Fibroblast of the aortic adventitia (primary cell): ENCODE results near the gene SLC2A4RG. TPM values are rescaled to one million over a fixed set of nuclear protein-coding genes. Genes with fewer than 3 reads are reported as not detected.

Experiments
- DNase-seq: peaks from one replicate; pipeline ENCODE4 v3.0.0-alpha.2; 2010; ENCODE audit warnings: low read depth
- H3K4me3 ChIP-seq: 2 replicates; pipeline ENCODE4 v1.5.1; 2011; ENCODE audit warnings: low read depth, mild to moderate bottlenecking, control low read depth, low read length, moderate library complexity
- small RNA-seq: library from RNA; depleted of rRNA; stranded (forward); fragments of <200 nt; gene quantifications from one replicate; pipeline ENCODE3, GENCODE V24; 2012
- total RNA-seq: library from RNA; depleted of rRNA; stranded (reverse); fragments of >200 nt; gene quantifications from 2 replicates; pipeline ENCODE4 v1.2.3, GENCODE V29; 2012; ENCODE audit warnings: low replicate concordance
- TF ChIP-seq, protein P1 (sequence below): IDR thresholded peaks from 2 replicates; pipeline ENCODE4 v1.5.1; 2011; ENCODE audit warnings: mild to moderate bottlenecking, low read length, control low read depth, inconsistent platforms; ENCODE audit not compliant: insufficient read depth

SLC2A4RG gene
- total RNA-seq, 1 donor: 39.2 TPM

DNA sequence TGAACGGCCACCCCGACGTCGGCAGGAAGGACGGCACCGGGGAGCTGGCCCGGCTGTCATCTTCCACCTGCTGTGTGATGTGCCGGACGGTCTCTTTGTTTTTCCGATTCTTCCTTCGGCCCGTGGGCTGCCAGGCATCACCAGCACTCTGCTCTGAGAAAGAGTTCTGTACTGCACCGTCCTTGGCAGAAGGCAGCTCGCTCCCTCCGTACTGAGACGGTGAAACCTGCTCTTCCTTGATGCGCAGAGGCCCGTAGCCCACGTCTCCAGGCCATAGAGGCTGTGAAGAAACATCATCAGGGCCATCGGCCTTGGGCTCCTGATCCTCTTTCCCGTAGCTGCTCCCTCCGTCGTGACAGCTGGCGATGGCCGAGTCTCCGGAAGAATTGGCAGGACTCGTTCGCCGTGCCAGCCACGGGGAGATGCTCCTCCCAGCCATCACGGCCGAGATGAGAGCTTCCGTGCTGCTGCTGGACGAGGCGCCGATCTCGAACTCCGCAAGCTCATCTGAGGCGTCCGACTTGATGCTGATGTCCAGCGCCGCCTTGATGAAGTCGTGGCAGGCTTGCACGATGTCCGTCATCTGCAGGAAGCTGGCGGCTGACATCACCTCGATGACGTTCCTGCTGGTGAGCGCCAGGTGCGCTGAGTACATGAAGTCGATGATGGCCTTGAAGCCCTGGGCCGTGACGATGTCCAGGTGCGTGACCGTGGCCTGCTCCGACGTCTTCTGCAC is 50.4 kb downstream of the SLC2A4RG start:
- TF ChIP-seq, protein P1, sequence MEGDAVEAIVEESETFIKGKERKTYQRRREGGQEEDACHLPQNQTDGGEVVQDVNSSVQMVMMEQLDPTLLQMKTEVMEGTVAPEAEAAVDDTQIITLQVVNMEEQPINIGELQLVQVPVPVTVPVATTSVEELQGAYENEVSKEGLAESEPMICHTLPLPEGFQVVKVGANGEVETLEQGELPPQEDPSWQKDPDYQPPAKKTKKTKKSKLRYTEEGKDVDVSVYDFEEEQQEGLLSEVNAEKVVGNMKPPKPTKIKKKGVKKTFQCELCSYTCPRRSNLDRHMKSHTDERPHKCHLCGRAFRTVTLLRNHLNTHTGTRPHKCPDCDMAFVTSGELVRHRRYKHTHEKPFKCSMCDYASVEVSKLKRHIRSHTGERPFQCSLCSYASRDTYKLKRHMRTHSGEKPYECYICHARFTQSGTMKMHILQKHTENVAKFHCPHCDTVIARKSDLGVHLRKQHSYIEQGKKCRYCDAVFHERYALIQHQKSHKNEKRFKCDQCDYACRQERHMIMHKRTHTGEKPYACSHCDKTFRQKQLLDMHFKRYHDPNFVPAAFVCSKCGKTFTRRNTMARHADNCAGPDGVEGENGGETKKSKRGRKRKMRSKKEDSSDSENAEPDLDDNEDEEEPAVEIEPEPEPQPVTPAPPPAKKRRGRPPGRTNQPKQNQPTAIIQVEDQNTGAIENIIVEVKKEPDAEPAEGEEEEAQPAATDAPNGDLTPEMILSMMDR: no peak
- no peak overlapping the region for H3K4me3 ChIP-seq
- DNase-seq: no peak

DNA sequence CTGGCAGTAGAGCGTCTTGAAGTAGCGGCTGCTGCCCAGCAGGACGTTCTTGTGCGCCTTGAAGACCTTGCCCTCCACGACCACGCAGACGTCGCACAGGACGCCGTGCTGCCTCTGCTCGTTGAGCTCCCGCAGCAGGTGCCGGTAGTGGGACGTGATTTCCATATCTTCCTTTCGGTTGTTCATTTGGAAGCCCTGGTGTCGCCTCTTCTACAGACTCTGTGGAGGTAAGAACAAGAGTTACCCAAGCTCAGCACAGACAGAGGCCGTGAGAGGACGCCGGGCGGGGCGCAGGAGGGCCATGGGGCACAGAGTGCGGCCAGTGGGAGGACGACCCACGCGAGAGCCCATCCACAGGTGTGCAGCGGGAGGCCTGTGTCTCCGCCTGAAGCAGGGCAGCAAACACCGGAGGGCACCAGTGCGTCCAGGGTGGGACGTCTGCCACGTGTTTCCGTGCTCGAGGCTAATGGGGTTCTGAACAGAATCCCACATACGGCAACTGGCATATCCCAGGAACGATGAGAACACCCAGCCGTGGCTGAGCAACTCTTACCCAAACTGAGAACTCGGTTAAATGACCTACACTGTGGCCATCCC is 51.1 kb downstream of the SLC2A4RG start:
- no peak for DNase-seq
- H3K4me3 ChIP-seq: no peak overlapping the region
- TF ChIP-seq, protein P1: no peak

DNA sequence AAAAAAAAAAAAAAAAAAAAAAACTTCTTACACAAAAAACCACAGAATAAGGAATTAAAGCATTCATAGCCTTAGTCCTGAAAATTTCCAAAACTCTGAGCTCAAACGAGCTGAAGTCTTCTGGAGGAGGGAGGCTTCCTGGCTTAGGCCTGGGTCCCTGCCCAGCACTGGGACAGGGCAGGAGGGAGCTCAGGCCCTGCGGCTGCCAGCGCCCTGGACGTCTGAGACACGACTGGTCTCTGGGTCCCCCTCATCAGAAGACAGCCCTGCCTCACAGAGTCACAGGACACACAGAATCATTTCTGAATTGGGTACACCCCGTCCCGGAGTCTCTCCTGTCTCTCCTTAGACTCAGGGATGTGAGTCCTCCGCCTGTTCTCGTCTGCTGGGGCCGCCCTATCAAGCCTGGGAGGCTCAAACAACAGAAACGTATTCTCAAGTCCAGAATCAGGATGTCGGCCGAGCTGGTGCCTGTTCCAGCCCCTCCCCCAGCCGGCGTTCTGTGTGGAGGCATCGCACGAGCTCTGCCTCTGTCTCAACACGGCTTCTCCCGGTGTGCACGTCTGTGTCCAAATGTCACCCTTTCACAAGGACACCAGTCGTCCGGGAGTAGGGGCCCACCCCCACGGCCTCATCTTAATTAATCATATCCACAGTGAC is 52.1 kb downstream of the SLC2A4RG start:
- no peak overlapping the region for H3K4me3 ChIP-seq
- no peak for DNase-seq
- TF ChIP-seq, protein P1: no peak

DNA sequence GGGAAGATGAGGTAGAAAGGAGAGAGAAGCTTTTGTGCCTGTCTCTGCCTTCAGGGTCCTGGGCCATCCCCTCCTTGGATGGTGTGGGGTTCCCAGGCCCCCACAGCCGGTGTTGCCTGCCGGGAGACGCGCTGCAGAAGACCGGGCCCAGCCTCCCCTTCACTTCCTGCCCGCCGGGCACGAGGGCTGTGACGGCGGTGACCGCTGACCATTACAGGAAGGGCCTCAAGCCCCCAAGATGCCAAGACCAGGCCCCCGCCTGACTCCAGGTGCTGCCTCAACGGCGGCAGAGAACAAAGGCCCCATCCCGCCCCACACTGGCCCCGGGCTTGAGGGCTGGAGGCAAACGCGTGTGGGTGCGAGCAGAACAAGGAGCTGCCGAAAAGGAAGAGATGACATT is 53.3 kb downstream of the SLC2A4RG start:
- TF ChIP-seq, protein P1: no peak
- DNase-seq: no peak
- no peak overlapping the region for H3K4me3 ChIP-seq

Small RNA genes lying within 50 kb of the gene (small RNA-seq; reads per million reads assigned to genes)
- gene LIME1: not detected
- not detected for gene TNFRSF6B

Other genes starting within 250 kb of the SLC2A4RG start
- gene EEF1A2, start 240.7 kb upstream of the SLC2A4RG start, total RNA-seq: 0.18 TPM in 1 of 2 replicates, not detected in the other
- gene PPDPF, start 219.0 kb upstream of the SLC2A4RG start, total RNA-seq: 35.3 and 97.0 TPM in 2 replicates
- not detected in 2 replicates for gene PTK6, start 202.4 kb upstream of the SLC2A4RG start, total RNA-seq
- not detected in 2 replicates for gene SRMS, start 192.0 kb upstream of the SLC2A4RG start, total RNA-seq
- gene FNDC11, start 185.6 kb upstream of the SLC2A4RG start, total RNA-seq: 0.25 and 0.45 TPM in 2 replicates
- 20.9 and 27.0 TPM in 2 replicates for gene HELZ2, start 165.5 kb upstream of the SLC2A4RG start, total RNA-seq
- 3.4 and 7.4 TPM in 2 replicates for gene GMEB2, start 112.7 kb upstream of the SLC2A4RG start, total RNA-seq
- gene STMN3, start 86.4 kb upstream of the SLC2A4RG start, total RNA-seq: 9.3 and 12.1 TPM in 2 replicates
- 17.3 and 23.4 TPM in 2 replicates for gene RTEL1, start 81.5 kb upstream of the SLC2A4RG start, total RNA-seq
- 0.36 TPM in 1 of 2 replicates, not detected in the other for gene TNFRSF6B, start 43.1 kb upstream of the SLC2A4RG start, total RNA-seq
- 25.7 and 30.6 TPM in 2 replicates for gene ARFRP1, start 31.8 kb upstream of the SLC2A4RG start, total RNA-seq
- 11.8 and 15.8 TPM in 2 replicates for gene ZGPAT, start 31.7 kb upstream of the SLC2A4RG start, total RNA-seq
- gene LIME1, start 3.1 kb upstream of the SLC2A4RG start, total RNA-seq: 1.7 and 2.1 TPM in 2 replicates
- 1.1 and 2.9 TPM in 2 replicates for gene ZBTB46, start 91.5 kb downstream of the SLC2A4RG start, total RNA-seq
- gene ABHD16B, start 121.7 kb downstream of the SLC2A4RG start, total RNA-seq: not detected in 2 replicates
- 100 and 136 TPM in 2 replicates for gene TPD52L2, start 125.5 kb downstream of the SLC2A4RG start, total RNA-seq
- 30.9 and 33.9 TPM in 2 replicates for gene DNAJC5, start 155.3 kb downstream of the SLC2A4RG start, total RNA-seq
- 4.0 and 16.0 TPM in 2 replicates for gene UCKL1, start 216.6 kb downstream of the SLC2A4RG start, total RNA-seq
- 7.9 and 12.3 TPM in 2 replicates for gene ZNF512B, start 230.2 kb downstream of the SLC2A4RG start, total RNA-seq
- 0.16 and 2.3 TPM in 2 replicates for gene SAMD10, start 239.9 kb downstream of the SLC2A4RG start, total RNA-seq
- 55.4 and 120 TPM in 2 replicates for gene PRPF6, start 241.4 kb downstream of the SLC2A4RG start, total RNA-seq